GM12878 (cell line): ENCODE measurements around the gene CNOT3. TPM values are rescaled to one million over a fixed set of nuclear protein-coding genes. Genes with fewer than 3 reads are reported as not detected.

ENCODE experiments used
- BCL11A ChIP-seq: IDR thresholded peaks from 2 replicates; pipeline ENCODE4 v1.6.1; 2011; ENCODE audit warnings: low read depth, low read length
- CEBPB ChIP-seq, 2 experiments: fragments of 150-350 bp in 1 of 2; IDR thresholded peaks; 2 replicates each; pipeline ENCODE4 v1.6.1; 2012 to 2014; ENCODE audit warnings: low read depth in 2 of 2, low read length in 2 of 2, borderline replicate concordance in 1 of 2, inconsistent platforms in 1 of 2
- HDGF ChIP-seq: fragments of 450-650 bp; IDR thresholded peaks from 2 replicates; pipeline ENCODE4 v1.6.1; 2016; ENCODE audit warnings: antibody characterized with exemption
- MAX ChIP-seq: IDR thresholded peaks from 2 replicates; pipeline ENCODE4 v1.6.1; 2012; ENCODE audit warnings: low read depth, low read length, improper control_type of control experiment
- NKRF ChIP-seq: fragments of 450-650 bp; conservative IDR thresholded peaks from 2 replicates; pipeline ENCODE4 v1.6.1; 2017; ENCODE audit warnings: mild to moderate bottlenecking, moderate library complexity
- RB1 ChIP-seq: fragments of 450-650 bp; formaldehyde crosslinking; IDR thresholded peaks from 2 replicates; pipeline ENCODE4 v1.6.1; 2017; ENCODE audit warnings: mild to moderate bottlenecking, borderline replicate concordance
- RELB ChIP-seq: fragments of 450-650 bp; IDR thresholded peaks from 2 replicates; pipeline ENCODE4 v1.6.1; 2017; ENCODE audit warnings: low read depth, mild to moderate bottlenecking, moderate library complexity
- SIX5 ChIP-seq: IDR thresholded peaks from 2 replicates; pipeline ENCODE4 v1.6.1; 2011; ENCODE audit warnings: mild to moderate bottlenecking, low read depth, low read length, moderate library complexity; ENCODE audit not compliant: severe bottlenecking
- SMAD5 ChIP-seq: IDR thresholded peaks from 2 replicates; pipeline ENCODE4 v1.6.1; 2016; ENCODE audit warnings: antibody characterized with exemption, low read depth
- SMC3 ChIP-seq: IDR thresholded peaks from 2 replicates; pipeline ENCODE4 v1.6.1; 2011; ENCODE audit warnings: low read length, improper control_type of control experiment, borderline replicate concordance
- polyA plus RNA-seq, 11 experiments: library from polyadenylated mRNA; depleted of rRNA in 4 of 11; unstranded in 6 of 11; stranded (reverse) in 5 of 11; fragments of >200 nt; fragmentation: Nextera tagmentation in 4 of 11; fragmentation: Illumina TruSeq in 1 of 11; extraction: Ambion mirVana in 4 of 11; extraction: Trizol in 1 of 11; gene quantifications; 1 replicate in 1 of 11; 2 replicates in 10 of 11; pipeline versions ENCODE4 v1.2.1 to v1.2.3, GENCODE V29; 2011 to 2016; ENCODE audit warnings: inconsistent platforms in 2 of 11, missing spikeins in 2 of 11, low read depth in 1 of 11
- total RNA-seq, 4 experiments: library from RNA; depleted of rRNA in 3 of 4; stranded (reverse); fragments of >200 nt in 3 of 4; fragmentation: Illumina TruSeq in 1 of 4; extraction: Trizol in 1 of 4; gene quantifications; 2 replicates each; pipeline versions ENCODE4 v1.2.1 to v1.2.3, GENCODE V29; 2013 to 2021
- TF ChIP-seq, protein P1 (sequence below): fragments of 450-650 bp; IDR thresholded peaks from 2 replicates; pipeline ENCODE4 v1.6.1; 2017; ENCODE audit warnings: mild to moderate bottlenecking
- TF ChIP-seq, protein P2 (sequence below): fragments of 450-650 bp; formaldehyde crosslinking; IDR thresholded peaks from 2 replicates; pipeline ENCODE4 v1.4.0; 2020; ENCODE audit warnings: mild to moderate bottlenecking, moderate library complexity

CNOT3 gene
- total and polyA plus RNA-seq, 10 of the 15 experiments (the other 5 are each of a cell fraction or from before 2014, with no cell fraction given): 0.14 to 45.1 (median 14.0) TPM

GRCh38 chr19:54160182-54160811 lies 22.7 kb downstream of the CNOT3 start (continued):
- TF ChIP-seq SMAD5: 0 out of 2 replicates have a peak, but pooled peaks have one; percentile 17
- no peak for TF ChIP-seq MAX
- no peak for TF ChIP-seq SMC3
- no peak for TF ChIP-seq BCL11A
- TF ChIP-seq CEBPB (IDR thresholded peaks at IDR 0.05; ENCODE audit: borderline replicate concordance in 1 of 2, low read depth in 2 of 2, low read length in 2 of 2): no peak
- TF ChIP-seq RELB: no peak
- 0 out of 2 replicates have a peak, but pooled peaks have one; percentile 19 for TF ChIP-seq NKRF
- no peak for TF ChIP-seq HDGF
- no peak for TF ChIP-seq SIX5
- no peak for TF ChIP-seq RB1
- TF ChIP-seq, protein P1, sequence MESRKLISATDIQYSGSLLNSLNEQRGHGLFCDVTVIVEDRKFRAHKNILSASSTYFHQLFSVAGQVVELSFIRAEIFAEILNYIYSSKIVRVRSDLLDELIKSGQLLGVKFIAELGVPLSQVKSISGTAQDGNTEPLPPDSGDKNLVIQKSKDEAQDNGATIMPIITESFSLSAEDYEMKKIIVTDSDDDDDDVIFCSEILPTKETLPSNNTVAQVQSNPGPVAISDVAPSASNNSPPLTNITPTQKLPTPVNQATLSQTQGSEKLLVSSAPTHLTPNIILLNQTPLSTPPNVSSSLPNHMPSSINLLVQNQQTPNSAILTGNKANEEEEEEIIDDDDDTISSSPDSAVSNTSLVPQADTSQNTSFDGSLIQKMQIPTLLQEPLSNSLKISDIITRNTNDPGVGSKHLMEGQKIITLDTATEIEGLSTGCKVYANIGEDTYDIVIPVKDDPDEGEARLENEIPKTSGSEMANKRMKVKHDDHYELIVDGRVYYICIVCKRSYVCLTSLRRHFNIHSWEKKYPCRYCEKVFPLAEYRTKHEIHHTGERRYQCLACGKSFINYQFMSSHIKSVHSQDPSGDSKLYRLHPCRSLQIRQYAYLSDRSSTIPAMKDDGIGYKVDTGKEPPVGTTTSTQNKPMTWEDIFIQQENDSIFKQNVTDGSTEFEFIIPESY: no peak
- TF ChIP-seq, protein P2, sequence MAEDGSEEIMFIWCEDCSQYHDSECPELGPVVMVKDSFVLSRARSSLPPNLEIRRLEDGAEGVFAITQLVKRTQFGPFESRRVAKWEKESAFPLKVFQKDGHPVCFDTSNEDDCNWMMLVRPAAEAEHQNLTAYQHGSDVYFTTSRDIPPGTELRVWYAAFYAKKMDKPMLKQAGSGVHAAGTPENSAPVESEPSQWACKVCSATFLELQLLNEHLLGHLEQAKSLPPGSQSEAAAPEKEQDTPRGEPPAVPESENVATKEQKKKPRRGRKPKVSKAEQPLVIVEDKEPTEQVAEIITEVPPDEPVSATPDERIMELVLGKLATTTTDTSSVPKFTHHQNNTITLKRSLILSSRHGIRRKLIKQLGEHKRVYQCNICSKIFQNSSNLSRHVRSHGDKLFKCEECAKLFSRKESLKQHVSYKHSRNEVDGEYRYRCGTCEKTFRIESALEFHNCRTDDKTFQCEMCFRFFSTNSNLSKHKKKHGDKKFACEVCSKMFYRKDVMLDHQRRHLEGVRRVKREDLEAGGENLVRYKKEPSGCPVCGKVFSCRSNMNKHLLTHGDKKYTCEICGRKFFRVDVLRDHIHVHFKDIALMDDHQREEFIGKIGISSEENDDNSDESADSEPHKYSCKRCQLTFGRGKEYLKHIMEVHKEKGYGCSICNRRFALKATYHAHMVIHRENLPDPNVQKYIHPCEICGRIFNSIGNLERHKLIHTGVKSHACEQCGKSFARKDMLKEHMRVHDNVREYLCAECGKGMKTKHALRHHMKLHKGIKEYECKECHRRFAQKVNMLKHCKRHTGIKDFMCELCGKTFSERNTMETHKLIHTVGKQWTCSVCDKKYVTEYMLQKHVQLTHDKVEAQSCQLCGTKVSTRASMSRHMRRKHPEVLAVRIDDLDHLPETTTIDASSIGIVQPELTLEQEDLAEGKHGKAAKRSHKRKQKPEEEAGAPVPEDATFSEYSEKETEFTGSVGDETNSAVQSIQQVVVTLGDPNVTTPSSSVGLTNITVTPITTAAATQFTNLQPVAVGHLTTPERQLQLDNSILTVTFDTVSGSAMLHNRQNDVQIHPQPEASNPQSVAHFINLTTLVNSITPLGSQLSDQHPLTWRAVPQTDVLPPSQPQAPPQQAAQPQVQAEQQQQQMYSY (CRISPR knock-in tag): no peak
